Stimulated activated effector memory CD8-positive, alpha-beta T cell treated with anti-CD3 and anti-CD28 coated beads, Interleukin-12 subunit alpha, Interleukin-12 subunit beta, amount 100 ng/mL, for 72 hours (primary cell): Measurements from ENCODE around the gene CTNNA3.

Experiments
- ATAC-seq: fragments of 150-1000 bp; cut with Tn5 transposase; 2 replicates; pipeline ENCODE4 v1.10.0; 2021
- DNase-seq, 2 donors: peaks; one replicate each; pipeline ENCODE4 v3.0.0; 2021 to 2022; ENCODE audit warnings: low spot score in 2 of 2
- H3K27ac Mint-ChIP-seq: one replicate; pipeline ENCODE4 v1.8.0; 2022; ENCODE audit warnings: mild to moderate bottlenecking, mixed read lengths
- H3K36me3 Mint-ChIP-seq: one replicate; pipeline ENCODE4 v1.8.0; 2022; ENCODE audit warnings: mild to moderate bottlenecking, mixed read lengths
- H3K4me1 Mint-ChIP-seq: one replicate; pipeline ENCODE4 v1.8.0; 2022; ENCODE audit warnings: mixed read lengths
- H3K4me3 Mint-ChIP-seq: one replicate; pipeline ENCODE4 v1.8.0; 2022; ENCODE audit warnings: mild to moderate bottlenecking, mixed read lengths
- H3K9me3 Mint-ChIP-seq: one replicate; pipeline ENCODE4 v1.8.0; 2022; ENCODE audit warnings: mixed read lengths

CTNNA3 gene

DNA sequence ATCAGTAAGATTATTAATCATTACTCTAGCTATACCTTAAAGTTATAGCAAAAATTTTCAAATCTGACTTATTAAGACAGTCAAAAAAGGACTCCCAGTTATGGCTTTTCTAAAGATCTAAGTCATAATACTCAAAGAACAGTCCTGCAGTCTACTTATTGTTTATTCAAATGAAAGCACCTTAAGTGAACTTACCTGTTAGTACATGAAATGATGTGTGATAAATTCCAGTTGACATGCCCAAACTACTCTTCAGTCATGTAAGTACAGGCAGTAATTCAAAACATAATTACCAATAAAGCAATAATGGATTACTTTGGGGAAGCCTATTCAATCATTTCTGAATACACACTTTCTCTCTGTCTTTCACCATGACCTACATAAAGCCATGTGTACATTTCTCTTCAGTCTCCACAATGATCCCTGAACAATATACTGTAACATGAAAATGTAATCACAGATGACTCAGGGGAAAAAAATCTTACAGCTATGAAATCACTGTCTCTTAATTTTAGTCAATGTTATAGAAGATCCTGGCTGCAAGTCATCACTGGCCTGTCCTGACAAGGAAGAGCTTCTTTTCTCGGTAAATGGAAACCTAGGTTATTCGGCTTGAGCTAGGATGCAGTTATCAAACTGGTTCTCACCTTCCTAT lies 1190.9 kb downstream of the CTNNA3 start:
- no peak overlapping the region for H3K4me3 Mint-ChIP-seq
- no peak overlapping the region for H3K27ac Mint-ChIP-seq
- ATAC-seq (no peak), DNase-seq (no peak)
- no peaks in the 10 kb centered on the region for H3K4me1 Mint-ChIP-seq
- no peaks in the 10 kb centered on the region for H3K36me3 Mint-ChIP-seq
- H3K9me3 Mint-ChIP-seq, result peaks cover 8% of the 10 kb centered on the region

DNA sequence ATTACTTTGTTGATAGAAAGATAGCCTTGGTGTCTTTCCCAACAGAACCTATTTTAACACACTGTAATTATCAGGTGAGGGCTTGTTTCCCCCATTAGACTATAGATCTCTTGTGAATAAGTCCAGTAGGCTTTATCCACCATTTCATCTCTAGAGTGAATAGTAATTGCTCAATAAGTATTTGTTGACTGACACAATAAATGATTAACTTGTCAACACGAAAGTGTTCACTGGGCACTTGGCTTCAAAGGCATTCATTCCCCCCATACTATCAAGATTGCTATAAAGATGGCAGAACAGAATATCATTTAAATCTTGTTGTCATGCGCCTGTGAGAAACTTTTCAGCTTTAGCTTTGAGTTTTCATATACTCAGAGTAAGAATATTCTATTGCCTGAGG lies 1194.6 kb downstream of the CTNNA3 start:
- DNase-seq (no peak), ATAC-seq (no peak)
- H3K27ac Mint-ChIP-seq, result no peak overlapping the region

DNA sequence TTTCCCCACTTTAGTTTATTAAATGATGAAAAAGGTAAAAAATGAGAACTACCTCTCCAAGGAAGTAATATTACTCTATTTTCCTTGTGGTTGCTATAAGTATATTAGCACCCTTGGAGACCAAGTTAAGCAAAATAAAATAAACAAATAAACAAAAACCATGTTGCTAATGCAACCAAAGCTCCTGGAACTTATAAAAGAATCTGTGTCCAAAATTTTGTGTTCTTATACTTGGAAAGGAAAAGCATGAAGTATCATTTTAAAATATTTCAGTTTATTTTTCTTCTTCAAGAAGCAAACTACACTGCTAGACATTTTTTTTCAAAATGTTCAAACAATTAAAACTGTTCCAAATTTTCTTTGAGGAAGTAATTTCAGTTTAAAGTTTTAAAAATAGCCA lies 1212.0 kb downstream of the CTNNA3 start:
- Mint-ChIP-seq H3K36me3 (no peaks in the 10 kb centered on the region), H3K4me1 (no peaks in the 10 kb centered on the region), H3K4me3 (no peak overlapping the region), H3K27ac (no peak overlapping the region), H3K9me3 (peaks cover 12% of the 10 kb centered on the region)
- ATAC-seq (no peak), DNase-seq (no peak)

More for the DNA sequence above, 1194.6 kb downstream of the CTNNA3 start:
- H3K4me3 Mint-ChIP-seq, result no peak overlapping the region
- no peaks in the 10 kb centered on the region for H3K4me1 Mint-ChIP-seq
- H3K9me3 Mint-ChIP-seq, result no peaks in the 10 kb centered on the region
- H3K36me3 Mint-ChIP-seq, result no peaks in the 10 kb centered on the region

DNA sequence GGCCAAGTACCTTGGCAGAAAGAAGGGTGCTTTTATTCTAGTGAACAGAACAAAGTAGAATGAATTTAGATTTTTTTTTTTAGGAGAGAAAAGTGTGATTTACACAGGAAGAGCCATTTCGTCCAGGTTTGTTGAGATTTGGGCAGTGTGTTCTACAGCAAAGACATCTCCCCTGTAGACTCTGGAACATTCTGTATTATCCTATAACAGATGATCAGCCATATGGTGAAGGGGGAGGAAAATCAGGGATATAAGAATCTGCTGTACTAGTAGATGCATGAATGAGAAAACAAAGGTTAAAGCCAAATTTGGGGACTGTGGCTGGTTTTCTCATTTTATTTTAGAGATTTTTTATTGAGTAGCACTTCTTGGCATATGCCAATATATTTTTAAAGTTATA lies 1223.8 kb downstream of the CTNNA3 start:
- Mint-ChIP-seq H3K27ac (no peak overlapping the region), H3K4me3 (no peak overlapping the region), H3K36me3 (no peaks in the 10 kb centered on the region), H3K9me3 (peaks cover 11% of the 10 kb centered on the region), H3K4me1 (no peaks in the 10 kb centered on the region)
- no peak for DNase-seq
- no peak for ATAC-seq

DNA sequence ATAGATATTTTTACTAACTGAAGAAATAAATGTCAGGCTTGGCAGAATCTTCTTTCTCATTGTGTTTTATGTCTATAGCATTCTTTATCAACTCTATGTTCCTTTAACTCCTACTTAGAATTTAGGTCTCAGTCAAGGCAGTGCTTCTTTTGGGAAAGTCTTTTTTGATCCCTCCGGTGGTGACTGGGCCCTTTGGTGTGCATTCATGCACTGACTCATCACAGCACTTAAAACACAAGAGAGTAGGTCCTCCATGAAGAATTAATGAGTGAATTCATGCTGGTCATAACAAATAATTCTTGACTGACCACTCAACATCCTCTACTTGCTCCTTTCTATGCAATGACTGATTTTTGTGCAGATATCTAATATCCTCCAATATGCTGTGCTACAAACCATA lies 1229.0 kb downstream of the CTNNA3 start:
- Mint-ChIP-seq H3K4me1 (no peaks in the 10 kb centered on the region), H3K4me3 (no peak overlapping the region), H3K9me3 (peaks cover 14% of the 10 kb centered on the region), H3K27ac (no peak overlapping the region), H3K36me3 (no peaks in the 10 kb centered on the region)
- DNase-seq (no peak), ATAC-seq (no peak)

GRCh38 chr10:66466622-66467021 lies 1229.4 kb downstream of the CTNNA3 start:
- Mint-ChIP-seq H3K9me3 (peaks cover 12% of the 10 kb centered on the region), H3K4me1 (no peaks in the 10 kb centered on the region), H3K4me3 (no peak overlapping the region), H3K27ac (no peak overlapping the region), H3K36me3 (no peaks in the 10 kb centered on the region)
- ATAC-seq (no peak), DNase-seq (no peak)

GRCh38 chr10:66463611-66464010 lies 1232.4 kb downstream of the CTNNA3 start:
- Mint-ChIP-seq H3K36me3 (no peaks in the 10 kb centered on the region), H3K4me1 (no peaks in the 10 kb centered on the region), H3K4me3 (no peak overlapping the region), H3K27ac (no peak overlapping the region), H3K9me3 (peaks cover 20% of the 10 kb centered on the region)
- ATAC-seq (no peak), DNase-seq (no peak)

DNA sequence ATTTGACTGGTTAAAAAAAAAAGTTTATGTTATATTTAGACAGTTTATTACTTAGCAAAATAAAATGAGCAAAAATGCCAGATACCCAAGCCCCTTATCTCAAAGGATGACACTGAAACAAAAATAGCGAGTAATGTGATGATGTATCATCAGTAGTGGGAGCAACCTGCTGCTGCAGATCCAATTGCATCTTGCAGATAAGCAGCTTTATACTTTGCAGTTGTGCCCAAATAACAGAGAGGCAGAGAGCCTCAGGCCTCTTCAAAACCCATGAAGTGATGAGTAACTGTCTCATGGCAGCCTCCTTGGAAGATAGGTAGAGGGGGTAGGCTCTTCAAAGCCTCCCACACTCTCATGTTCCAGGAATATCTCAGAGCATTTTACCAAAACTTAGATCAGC lies 1238.4 kb downstream of the CTNNA3 start:
- ATAC-seq, result no peak
- Mint-ChIP-seq H3K9me3 (peaks cover 14% of the 10 kb centered on the region), H3K4me3 (no peak overlapping the region), H3K36me3 (no peaks in the 10 kb centered on the region), H3K27ac (no peak overlapping the region), H3K4me1 (no peaks in the 10 kb centered on the region)
- no peak for DNase-seq

DNA sequence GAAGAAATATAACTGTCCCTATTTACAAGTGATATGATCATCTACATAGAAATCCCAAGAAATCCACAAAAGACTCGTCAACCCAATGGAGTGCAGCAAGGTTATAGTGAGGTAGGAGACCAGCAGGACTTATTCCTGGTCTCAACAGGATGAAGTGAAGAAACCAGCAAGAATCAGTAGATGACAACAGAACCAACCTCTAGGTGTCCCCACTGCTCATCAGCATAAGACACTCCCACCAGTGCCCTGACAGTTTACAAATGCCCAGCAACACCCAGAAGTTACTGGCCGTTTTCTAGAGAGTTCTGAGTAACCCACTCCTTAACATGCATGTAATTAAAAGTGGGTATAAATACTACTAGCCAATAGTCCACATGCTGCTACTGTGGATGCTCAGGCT lies 1240.7 kb downstream of the CTNNA3 start:
- Mint-ChIP-seq H3K4me3 (no peak overlapping the region), H3K9me3 (peaks cover 13% of the 10 kb centered on the region), H3K36me3 (no peaks in the 10 kb centered on the region), H3K27ac (no peak overlapping the region), H3K4me1 (no peaks in the 10 kb centered on the region)
- DNase-seq, result no peak
- no peak for ATAC-seq

DNA sequence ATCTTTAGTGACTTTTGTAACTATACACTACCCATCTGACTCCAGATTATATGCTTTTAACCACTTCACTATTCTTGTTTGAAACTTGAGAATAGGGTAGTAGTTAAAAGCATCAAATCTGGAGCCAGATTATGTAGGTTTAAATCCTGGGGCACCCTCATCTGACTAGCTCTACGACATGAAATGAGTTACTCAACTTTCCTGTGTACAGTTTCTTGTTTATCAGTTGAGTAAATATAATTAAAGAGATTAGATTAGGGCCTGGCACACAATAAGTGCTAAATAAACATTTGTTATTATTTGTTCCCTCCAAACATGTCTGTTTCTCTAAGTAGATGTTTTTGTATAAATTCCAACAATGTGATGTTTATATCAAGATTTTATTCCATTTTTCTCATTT lies 1255.4 kb downstream of the CTNNA3 start:
- no peak overlapping the region for H3K27ac Mint-ChIP-seq
- H3K4me3 Mint-ChIP-seq, result no peak overlapping the region
- DNase-seq (no peak), ATAC-seq (no peak)
- no peaks in the 10 kb centered on the region for H3K36me3 Mint-ChIP-seq
- H3K9me3 Mint-ChIP-seq, result peaks cover 13% of the 10 kb centered on the region
- H3K4me1 Mint-ChIP-seq, result no peaks in the 10 kb centered on the region

- Mint-ChIP-seq H3K27ac (no peak overlapping the region), H3K4me1 (no peaks in the 10 kb centered on the region), H3K36me3 (no peaks in the 10 kb centered on the region), H3K4me3 (no peak overlapping the region), H3K9me3 (peaks cover 29% of the 10 kb centered on the region)
- ATAC-seq, result peak; percentile 26
- DNase-seq, result no peak
Observed at GRCh38 chr10:66414943-66415342, 1281.1 kb downstream of the CTNNA3 start.

- ATAC-seq (no peak), DNase-seq (no peak)
- Mint-ChIP-seq H3K4me1 (no peaks in the 10 kb centered on the region), H3K27ac (no peak overlapping the region), H3K4me3 (no peak overlapping the region), H3K9me3 (peaks cover 22% of the 10 kb centered on the region), H3K36me3 (no peaks in the 10 kb centered on the region)
Observed at GRCh38 chr10:66405566-66405965, 1290.4 kb downstream of the CTNNA3 start.

DNA sequence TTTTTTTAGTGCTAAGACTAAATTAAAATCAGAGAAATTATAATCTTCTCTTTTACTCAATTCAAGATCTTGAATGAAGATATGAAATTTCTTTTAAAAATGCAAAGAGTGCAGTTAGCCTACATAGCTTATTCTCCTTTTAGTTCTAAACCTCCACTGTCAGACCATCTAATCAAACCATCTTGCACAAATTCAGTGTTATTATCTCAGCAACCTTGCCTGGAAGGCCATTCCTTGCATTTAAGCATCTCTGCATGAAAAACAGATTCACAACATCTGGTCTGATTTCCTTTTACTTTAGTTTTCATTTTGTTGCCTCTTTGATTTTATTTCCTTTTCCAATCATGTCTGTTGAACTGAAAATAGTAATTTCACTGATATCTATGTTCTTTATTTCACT lies 1297.3 kb downstream of the CTNNA3 start:
- DNase-seq (no peak), ATAC-seq (no peak)
- Mint-ChIP-seq H3K9me3 (peaks cover 11% of the 10 kb centered on the region), H3K4me3 (no peak overlapping the region), H3K36me3 (no peaks in the 10 kb centered on the region), H3K4me1 (no peaks in the 10 kb centered on the region), H3K27ac (no peak overlapping the region)

GRCh38 chr10:66394342-66395063 lies 1301.5 kb downstream of the CTNNA3 start:
- Mint-ChIP-seq H3K4me1 (no peaks in the 10 kb centered on the region), H3K4me3 (no peak overlapping the region), H3K27ac (no peak overlapping the region), H3K9me3 (peaks cover 3% of the 10 kb centered on the region), H3K36me3 (no peaks in the 10 kb centered on the region)
- no peak for ATAC-seq
- no peak for DNase-seq

DNA sequence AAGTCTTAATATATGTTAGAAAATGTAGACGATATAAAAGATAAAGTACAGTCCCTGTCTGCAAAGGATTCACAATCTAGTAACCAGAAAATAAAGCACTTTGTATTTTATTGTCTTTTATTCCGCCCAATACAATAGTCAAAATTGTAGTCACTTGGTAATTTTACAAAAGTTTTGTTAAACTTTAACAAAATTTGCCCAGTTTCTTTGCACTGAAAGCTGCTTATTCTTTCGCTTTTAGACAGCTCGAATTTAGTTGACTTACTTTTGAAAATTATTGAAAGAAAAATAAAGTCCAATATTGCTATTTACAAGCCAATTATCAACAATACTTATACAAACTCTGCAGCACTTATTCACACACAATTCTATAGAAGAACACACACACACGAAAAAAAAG lies 1305.1 kb downstream of the CTNNA3 start:
- ATAC-seq (no peak), DNase-seq (no peak)
- no peak overlapping the region for H3K27ac Mint-ChIP-seq
- H3K4me3 Mint-ChIP-seq, result no peak overlapping the region
- H3K36me3 Mint-ChIP-seq, result no peaks in the 10 kb centered on the region
- no peaks in the 10 kb centered on the region for H3K9me3 Mint-ChIP-seq
- H3K4me1 Mint-ChIP-seq, result no peaks in the 10 kb centered on the region

DNA sequence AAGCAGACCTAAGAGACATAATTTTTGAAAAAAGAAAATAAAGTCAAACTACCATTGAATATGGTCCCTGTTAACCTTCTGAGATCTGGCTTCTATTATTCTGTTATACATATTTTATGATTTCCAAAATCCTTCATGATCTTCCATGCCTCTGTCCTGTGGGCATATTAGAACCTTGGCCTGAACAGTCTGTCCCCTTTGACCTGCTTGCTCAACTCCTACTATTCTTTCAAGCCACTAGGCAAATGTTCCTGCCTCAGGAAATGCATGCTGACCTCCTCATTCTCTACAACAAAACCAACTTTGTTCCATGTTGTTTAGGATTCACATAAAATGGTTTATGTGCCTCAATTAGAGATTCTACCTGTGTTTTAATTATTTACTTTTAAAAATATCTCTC lies 1315.0 kb downstream of the CTNNA3 start:
- ATAC-seq (no peak), DNase-seq (no peak)
- no peak overlapping the region for H3K4me3 Mint-ChIP-seq
- H3K36me3 Mint-ChIP-seq, result no peaks in the 10 kb centered on the region
- H3K9me3 Mint-ChIP-seq, result peaks cover 12% of the 10 kb centered on the region
- H3K27ac Mint-ChIP-seq, result no peak overlapping the region
- no peaks in the 10 kb centered on the region for H3K4me1 Mint-ChIP-seq
